Measurements from ENCODE around the gene SSBP2.

The SSBP2 gene

GRCh38 chr5:81575924-81576323, 175.0 kb downstream of the SSBP2 start:
- no peak for DNase-seq

- no peak for DNase-seq
Measured at GRCh38 chr5:81572201-81572600, 178.7 kb downstream of the SSBP2 start.

- DNase-seq: no peak
Measured at GRCh38 chr5:81558188-81558587, 192.7 kb downstream of the SSBP2 start.

- no peak for DNase-seq
Measured at GRCh38 chr5:81556809-81557208, 194.1 kb downstream of the SSBP2 start.

- no peak for DNase-seq
Measured at GRCh38 chr5:81555865-81556264, 195.0 kb downstream of the SSBP2 start.

- no peak for DNase-seq
Measured at GRCh38 chr5:81554647-81555046, 196.2 kb downstream of the SSBP2 start.

GRCh38 chr5:81553567-81554212, 197.2 kb downstream of the SSBP2 start:
- no peak for DNase-seq

- no peak for DNase-seq
Measured at GRCh38 chr5:81552852-81553566, 197.9 kb downstream of the SSBP2 start.

- DNase-seq: no peak
Measured at GRCh38 chr5:81549123-81549522, 201.8 kb downstream of the SSBP2 start.

GRCh38 chr5:81547001-81547400, 203.9 kb downstream of the SSBP2 start:
- no peak for DNase-seq

- DNase-seq: no peak
Measured at GRCh38 chr5:81545911-81546310, 205.0 kb downstream of the SSBP2 start.

- DNase-seq: no peak
Measured at GRCh38 chr5:81544351-81545018, 206.4 kb downstream of the SSBP2 start.

GRCh38 chr5:81542242-81542641, 208.7 kb downstream of the SSBP2 start:
- no peak for DNase-seq

- DNase-seq: no peak
Measured at GRCh38 chr5:81537905-81538547, 212.9 kb downstream of the SSBP2 start.

- DNase-seq: no peak
Measured at GRCh38 chr5:81534441-81534840, 216.5 kb downstream of the SSBP2 start.

- DNase-seq: no peak
Measured at GRCh38 chr5:81533629-81534405, 217.1 kb downstream of the SSBP2 start.

GRCh38 chr5:81530919-81531318, 220.0 kb downstream of the SSBP2 start:
- DNase-seq: no peak

- no peak for DNase-seq
Measured at GRCh38 chr5:81525690-81526089, 225.2 kb downstream of the SSBP2 start.

- DNase-seq: no peak
Measured at GRCh38 chr5:81524015-81524414, 226.9 kb downstream of the SSBP2 start.

- DNase-seq: no peak
Measured at GRCh38 chr5:81522571-81522970, 228.3 kb downstream of the SSBP2 start.

- no peak for DNase-seq
Measured at GRCh38 chr5:81520769-81521168, 230.1 kb downstream of the SSBP2 start.

GRCh38 chr5:81519217-81519905, 231.5 kb downstream of the SSBP2 start:
- DNase-seq: no peak

Data from activated effector memory CD4-positive, alpha-beta T cell treated with anti-CD3 and anti-CD28 coated beads, Interleukin-2, amount 50 U/mL, for 16 hours (primary cell).